GM13977 (cell line): ENCODE results near the gene AQP6.

Source experiments
- DNase-seq: peaks from one replicate; pipeline ENCODE4 v3.0.0; 2012; ENCODE audit warnings: low spot score
- in situ Hi-C: fragments of 300-500 bp; cut with MboI; formaldehyde crosslinking; loops from one replicate; pipeline ENCODE4 v1.12.0; 2022; ENCODE audit warnings: low sequenced_read_pairs, low pct_unique_long_range_greater_than_20kb, mixed read lengths, inconsistent platforms; ENCODE audit not compliant: unreplicated experiment
- TF ChIP-seq, protein P1 (sequence below): IDR thresholded peaks from 2 replicates; pipeline ENCODE4 v1.5.1; 2012; ENCODE audit warnings: mild to moderate bottlenecking, control low read depth; ENCODE audit not compliant: insufficient read depth; ENCODE audit errors: extremely low read depth, missing control alignments

Gene AQP6

DNA sequence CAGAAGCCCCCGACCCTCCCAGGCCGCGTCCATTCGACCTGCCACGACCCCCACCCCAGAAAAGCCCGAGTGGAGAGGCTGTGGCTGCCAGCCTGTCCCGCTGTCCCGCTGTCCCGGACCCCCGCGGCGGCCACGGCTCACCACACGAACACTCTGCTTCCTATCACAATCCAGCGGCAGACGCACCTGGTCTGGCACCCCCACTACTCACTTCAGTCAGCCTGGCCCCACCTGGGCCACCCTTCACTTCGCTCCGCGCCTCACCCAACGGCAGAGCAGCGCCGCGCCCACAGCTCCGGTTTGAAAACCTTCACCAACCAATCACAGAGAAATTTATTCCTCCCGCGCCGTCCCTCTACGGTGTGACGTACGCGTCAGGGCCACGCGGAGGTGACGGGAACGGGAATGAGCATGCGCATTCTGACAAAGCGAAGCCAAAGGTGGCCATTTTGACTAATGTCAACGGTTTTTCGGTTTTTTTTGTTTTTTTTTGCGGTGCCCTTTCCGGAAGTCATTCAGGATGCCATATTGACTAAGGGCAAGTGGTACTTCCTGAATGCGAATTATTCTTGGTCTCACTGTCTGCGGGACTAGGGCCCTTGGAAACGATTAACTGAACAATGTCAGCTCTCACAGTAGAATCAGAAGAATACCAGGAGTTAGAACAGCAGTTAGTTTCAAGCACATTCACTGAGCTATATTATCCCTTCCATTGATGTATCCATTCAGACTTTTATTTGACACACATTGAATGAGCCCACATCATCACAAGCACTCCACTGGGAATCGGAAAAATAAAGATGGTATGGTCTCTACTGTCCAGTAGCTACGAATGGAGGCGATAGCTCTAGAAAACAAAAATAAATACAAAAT, 52.7 kb downstream of the AQP6 start, which contains the start of gene RACGAP1:
Gene RACGAP1 (minus strand): TSS at position 308 of the 873 bp plus-strand sequence. CDS start 8,779 bp downstream, outside the sequence.
- in situ Hi-C loops, result no loop called here
- TF ChIP-seq, protein P1, sequence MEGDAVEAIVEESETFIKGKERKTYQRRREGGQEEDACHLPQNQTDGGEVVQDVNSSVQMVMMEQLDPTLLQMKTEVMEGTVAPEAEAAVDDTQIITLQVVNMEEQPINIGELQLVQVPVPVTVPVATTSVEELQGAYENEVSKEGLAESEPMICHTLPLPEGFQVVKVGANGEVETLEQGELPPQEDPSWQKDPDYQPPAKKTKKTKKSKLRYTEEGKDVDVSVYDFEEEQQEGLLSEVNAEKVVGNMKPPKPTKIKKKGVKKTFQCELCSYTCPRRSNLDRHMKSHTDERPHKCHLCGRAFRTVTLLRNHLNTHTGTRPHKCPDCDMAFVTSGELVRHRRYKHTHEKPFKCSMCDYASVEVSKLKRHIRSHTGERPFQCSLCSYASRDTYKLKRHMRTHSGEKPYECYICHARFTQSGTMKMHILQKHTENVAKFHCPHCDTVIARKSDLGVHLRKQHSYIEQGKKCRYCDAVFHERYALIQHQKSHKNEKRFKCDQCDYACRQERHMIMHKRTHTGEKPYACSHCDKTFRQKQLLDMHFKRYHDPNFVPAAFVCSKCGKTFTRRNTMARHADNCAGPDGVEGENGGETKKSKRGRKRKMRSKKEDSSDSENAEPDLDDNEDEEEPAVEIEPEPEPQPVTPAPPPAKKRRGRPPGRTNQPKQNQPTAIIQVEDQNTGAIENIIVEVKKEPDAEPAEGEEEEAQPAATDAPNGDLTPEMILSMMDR, result no peak
- peak; percentile 97 for DNase-seq

DNA sequence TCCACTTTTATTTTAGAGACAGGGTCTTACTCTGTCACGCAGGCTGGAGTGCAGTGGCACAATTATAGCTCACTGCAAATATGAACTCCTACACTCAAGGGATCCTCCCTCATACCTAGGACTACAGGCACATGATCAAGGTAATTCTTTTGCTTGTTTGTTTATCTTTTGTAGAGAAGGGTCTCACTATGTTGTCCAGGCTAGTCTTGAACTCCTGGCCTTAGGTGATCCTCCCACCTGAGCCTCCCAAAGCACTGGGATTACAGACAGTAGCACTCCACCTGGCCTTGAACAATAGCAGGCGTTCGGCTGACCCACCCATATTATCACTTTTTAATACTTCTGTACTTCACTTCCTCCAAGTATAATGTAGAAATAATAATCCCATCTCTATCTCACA, 53.9 kb downstream of the AQP6 start:
- in situ Hi-C loops, result no loop called here
- TF ChIP-seq, protein P1, result no peak

More for the DNA sequence above, 53.9 kb downstream of the AQP6 start:
- DNase-seq, result no peak
